Aorta (tissue), 5 donors: Measurements from ENCODE around the gene MS4A2. TPM values are rescaled to one million over a fixed set of nuclear protein-coding genes. Genes with fewer than 3 reads are reported as not detected.
"Not testable (repeated sequence)": the region's sequence is repeated elsewhere in the genome, so short reads cannot be mapped to it uniquely, and the experiment has no call there.

Experiments
- ATAC-seq: fragments of 200-7000 bp; cut with Tn5 transposase; one replicate; pipeline ENCODE4 v1.9.1; 2022; ENCODE audit warnings: moderate library complexity; ENCODE audit not compliant: low FRiP score
- DNase-seq, 2 donors: peaks; one replicate each; pipeline ENCODE4 v3.0.0-alpha.2; 2020
- H3K27ac ChIP-seq, 2 donors: one replicate each; pipeline ENCODE4 v1.5.1; 2013; ENCODE audit warnings: low read length in 2 of 2, mild to moderate bottlenecking in 2 of 2, moderate library complexity in 2 of 2, control low read depth in 1 of 2, inconsistent platforms in 1 of 2, low read depth in 1 of 2
- H3K27me3 ChIP-seq, 2 donors: one replicate each; pipeline ENCODE4 v1.6.1; 2013; ENCODE audit warnings: control low read depth in 1 of 2, low read length in 1 of 2, mild to moderate bottlenecking in 1 of 2, moderate library complexity in 1 of 2; ENCODE audit not compliant: insufficient read depth in 2 of 2, control insufficient read depth in 1 of 2
- H3K36me3 ChIP-seq, 2 donors: one replicate each; pipeline ENCODE4 v1.6.1; 2013; ENCODE audit warnings: control low read depth in 1 of 2, low read length in 1 of 2, mild to moderate bottlenecking in 1 of 2; ENCODE audit not compliant: insufficient read depth in 2 of 2, control insufficient read depth in 1 of 2
- H3K4me1 ChIP-seq, 2 donors: one replicate each; pipeline ENCODE4 v1.6.1; 2013; ENCODE audit warnings: low read length in 2 of 2, control low read depth in 1 of 2, mild to moderate bottlenecking in 1 of 2, moderate library complexity in 1 of 2; ENCODE audit not compliant: insufficient read depth in 2 of 2, control insufficient read depth in 1 of 2
- H3K4me3 ChIP-seq, 2 donors: one replicate each; pipeline ENCODE4 v1.5.1; 2013; ENCODE audit warnings: low read length in 2 of 2, control low read depth in 1 of 2, mild to moderate bottlenecking in 1 of 2
- H3K9me3 ChIP-seq: one replicate; pipeline ENCODE4 v1.6.1; 2013; ENCODE audit warnings: mild to moderate bottlenecking, low read length; ENCODE audit not compliant: control insufficient read depth
- WGBS, 2 donors: extraction: QIAGEN DNeasy Blood & Tissue Kit; methylation state at CpG; one replicate each; pipeline ENCODE4 v1.1.7; 2013; 5-methylcytosine and 5-hydroxymethylcytosine counted together
- intact Hi-C, 2 donors: fragments of 100-400 bp; cut with DNase I; formaldehyde crosslinking; loops; one replicate each; pipeline versions ENCODE4 v1.14.2 to v1.15.0; 2022
- long read RNA-seq, 2 donors: library from polyadenylated mRNA; unstranded; transcript quantifications; one replicate each; pipeline ENCODE4 v2.0.0, GENCODE V29; 2020 to 2021
- polyA plus RNA-seq, 2 donors: library from polyadenylated mRNA; stranded (reverse); fragments of 200-250 nt; gene quantifications; one replicate each; pipeline ENCODE4 v1.2.3, GENCODE V29; 2013
- total RNA-seq, 2 donors: library from RNA; stranded (reverse); fragmentation: NEBNext Ultra II Directional; extraction: Animal tissue kit (Norgen Biotek cat#: 25700); gene quantifications; one replicate each; pipeline ENCODE4 v1.2.1, GENCODE V29; 2021
- donor health status: healthy with polysubstance abuse.
- donor health status: Bipolar disorder and iron deficiency.
- donor health status: DM: no; HTN: no; CAD: no.
- donor health status: DM: no; HTN: no; CAD: no.
- donor health status: DM: yes; HTN: yes; CAD: no.

The MS4A2 gene
- total RNA-seq (1 to 10 TPM in 1 of 2 donors, under 1 TPM in 1; 0.55 to 8.2 TPM), polyA plus RNA-seq (1 to 10 TPM in 1 of 2 donors, under 1 TPM in 1; 0.51 to 2.5 TPM)
- long read RNA-seq, donor 1, partial matches to known transcripts, result 1 of 1 reads
- long read RNA-seq, donor 1, other reads (novel, unspliced or antisense), result 0 of 1 reads
- long read RNA-seq, donor 2, result 0 reads

- H3K36me3 ChIP-seq, result no peaks in the 10 kb centered on the region
- no peaks in the 10 kb centered on the region for H3K4me1 ChIP-seq
- 83% methylated on average over 1 of the region's 1 CpG for WGBS, 2 donors
- intact Hi-C loops, result no loop called here
- no peaks in the 10 kb centered on the region for H3K9me3 ChIP-seq
- H3K27ac ChIP-seq, result no peak within 1 kb of the TSS
- ATAC-seq (no peak), DNase-seq (no peak)
- H3K4me3 ChIP-seq, result no peak within 1 kb of the TSS
- no peaks in the 10 kb centered on the region for H3K27me3 ChIP-seq
Observed at GRCh38 chr11:60088364-60088763, at the start of gene MS4A2. Gene MS4A2, plus strand, starts transcription at chr11:60088664. Its CDS starts 102 bp downstream, at chr11:60088766.

- H3K36me3 ChIP-seq, result no peaks in the 10 kb centered on the region
- no peak for ATAC-seq
- intact Hi-C loops, result loop anchor here in 1 of 2 donors (10.0 kb wide), 1 partner anchor 195 kb away; no protein-coding TSS in a partner anchor
- WGBS, 2 donors, result 90 to 92% methylated on average over 8 of the region's 8 CpGs
- no peaks in the 10 kb centered on the region for H3K4me1 ChIP-seq
- DNase-seq, result no peak
- H3K27ac ChIP-seq, result no peak within 1 kb of the TSS
- no peaks in the 10 kb centered on the region for H3K27me3 ChIP-seq
- no peaks in the 10 kb centered on the region for H3K9me3 ChIP-seq
- H3K4me3 ChIP-seq, result no peak within 1 kb of the TSS
Observed at GRCh38 chr11:60040109-60040508, 48.4 kb upstream of the MS4A2 start, which contains the start of gene OOSP2. Gene OOSP2, plus strand, starts transcription at chr11:60040409. Its CDS starts 51 bp downstream, at chr11:60040460.

- H3K4me1 ChIP-seq, H3K27me3 ChIP-seq, H3K36me3 ChIP-seq, H3K4me3 ChIP-seq, intact Hi-C loops, H3K9me3 ChIP-seq, H3K27ac ChIP-seq, DNase-seq, ATAC-seq: not testable (repeated sequence)
Observed at GRCh38 chr11:60050422-60050821, 38.0 kb upstream of the MS4A2 start.

GRCh38 chr11:60050839-60051238 lies 37.6 kb upstream of the MS4A2 start:
- H3K36me3 ChIP-seq, ATAC-seq, H3K27me3 ChIP-seq, DNase-seq, H3K4me3 ChIP-seq, H3K27ac ChIP-seq, H3K4me1 ChIP-seq, H3K9me3 ChIP-seq, intact Hi-C loops: not testable (repeated sequence)
- WGBS, 2 donors, result 41 to 59% methylated on average over 3 of the region's 3 CpGs

- H3K9me3 ChIP-seq, result peaks cover 1% of the 10 kb centered on the region
- no peak for DNase-seq
- H3K27ac ChIP-seq, result no peak within 1 kb of the TSS
- no peak within 1 kb of the TSS for H3K4me3 ChIP-seq
- H3K36me3 ChIP-seq, result no peaks in the 10 kb centered on the region
- H3K27me3 ChIP-seq, result no peaks in the 10 kb centered on the region
- H3K4me1 ChIP-seq, result no peaks in the 10 kb centered on the region
- intact Hi-C loops, result no loop called here
- 77 to 82% methylated on average over 8 of the region's 8 CpGs for WGBS, 2 donors
- ATAC-seq, result no peak
Observed at GRCh38 chr11:60056349-60056969, 32.0 kb upstream of the MS4A2 start, which contains the start of gene MS4A3. Gene MS4A3, plus strand, starts transcription at chr11:60056665. Its CDS starts 4,496 bp downstream, at chr11:60061161.

GRCh38 chr11:60059052-60059451 lies 29.4 kb upstream of the MS4A2 start:
- H3K4me3 ChIP-seq, result no peak overlapping the region
- H3K27me3 ChIP-seq, result no peaks in the 10 kb centered on the region
- intact Hi-C loops, result no loop called here
- DNase-seq (no peak), ATAC-seq (no peak)
- peaks cover 1% of the 10 kb centered on the region for H3K9me3 ChIP-seq
- H3K36me3 ChIP-seq, result no peaks in the 10 kb centered on the region
- H3K27ac ChIP-seq, result no peak overlapping the region
- WGBS, 2 donors, result 62 to 66% methylated on average over 3 of the region's 3 CpGs
- H3K4me1 ChIP-seq, result no peaks in the 10 kb centered on the region

GRCh38 chr11:60059521-60060240 lies 28.8 kb upstream of the MS4A2 start:
- H3K36me3 ChIP-seq, result no peaks in the 10 kb centered on the region
- no peaks in the 10 kb centered on the region for H3K4me1 ChIP-seq
- H3K9me3 ChIP-seq, result peaks cover 1% of the 10 kb centered on the region
- no peak for ATAC-seq
- H3K4me3 ChIP-seq, result no peak overlapping the region
- 91 to 94% methylated on average over 4 of the region's 4 CpGs for WGBS, 2 donors
- H3K27me3 ChIP-seq, result no peaks in the 10 kb centered on the region
- DNase-seq, result no peak
- intact Hi-C loops, result no loop called here
- no peak overlapping the region for H3K27ac ChIP-seq

GRCh38 chr11:60064111-60064510 lies 24.4 kb upstream of the MS4A2 start:
- H3K36me3 ChIP-seq, result no peaks in the 10 kb centered on the region
- H3K4me1 ChIP-seq, result no peaks in the 10 kb centered on the region
- no peak for ATAC-seq
- no peak for DNase-seq
- no peak overlapping the region for H3K4me3 ChIP-seq
- intact Hi-C loops, result no loop called here
- no peaks in the 10 kb centered on the region for H3K27me3 ChIP-seq
- no peak overlapping the region for H3K27ac ChIP-seq
- no peaks in the 10 kb centered on the region for H3K9me3 ChIP-seq
- WGBS, 2 donors, result 76 to 82% methylated on average over 1 of the region's 1 CpG
